AG04450 (cell line): Measurements from ENCODE around the gene NHLH1. TPM values are rescaled to one million over a fixed set of nuclear protein-coding genes. Genes with fewer than 3 reads are reported as not detected.

ENCODE experiments used
- CTCF ChIA-PET: fragments of 300-600, 350-600 bp; formaldehyde crosslinking; extraction: SDS; loops from one replicate; lab custom pipeline; 2022; ENCODE audit warnings: antibody characterized with exemption, inconsistent platforms; lab: Charles Lee
- POLR2A ChIA-PET: fragments of 350-600 bp; formaldehyde crosslinking; extraction: SDS; loops from one replicate; lab custom pipeline; 2021; ENCODE audit warnings: antibody characterized with exemption, inconsistent platforms; lab: Yijun Ruan, JAX
- DNase-seq: peaks from one replicate; pipeline ENCODE4 v3.0.0-alpha.2; 2011; ENCODE audit warnings: low read depth, low spot score
- H3K27ac ChIP-seq: one replicate; pipeline ENCODE4 v1.5.1; 2012; ENCODE audit warnings: low read depth, low read length, control low read depth
- H3K27me3 ChIP-seq: one replicate; pipeline ENCODE4 v1.6.0; 2012; ENCODE audit warnings: low read length; ENCODE audit not compliant: control insufficient read depth, insufficient read depth
- H3K4me3 ChIP-seq: 2 replicates; pipeline ENCODE4 v1.5.1; 2011; ENCODE audit warnings: mild to moderate bottlenecking, low read depth, low read length, control low read depth
- H3K9me3 ChIP-seq: 2 replicates; pipeline ENCODE4 v1.5.1; 2012; ENCODE audit warnings: low read length; ENCODE audit not compliant: control insufficient read depth, insufficient read depth
- polyA minus RNA-seq: library from RNA; depleted of rRNA, polyadenylated mRNA; stranded (reverse); fragments of >200 nt; gene quantifications from 2 replicates; pipeline ENCODE4 v1.2.3, GENCODE V29; 2011; rRNA and poly(A)+ RNA removed
- polyA plus RNA-seq: library from polyadenylated mRNA; depleted of rRNA; stranded (reverse); fragments of >200 nt; gene quantifications from 2 replicates; pipeline ENCODE4 v1.2.3, GENCODE V29; 2011; rRNA removed
- TF ChIP-seq, protein P1 (sequence below): IDR thresholded peaks from 2 replicates; pipeline ENCODE4 v1.5.1; 2011; ENCODE audit warnings: low read depth, low read length, control low read depth, inconsistent platforms

NHLH1 gene
- 0.19 and 0.35 TPM in 2 replicates for polyA plus RNA-seq
- 0.14 TPM in 1 of 2 replicates, not detected in the other for polyA minus RNA-seq

DNA sequence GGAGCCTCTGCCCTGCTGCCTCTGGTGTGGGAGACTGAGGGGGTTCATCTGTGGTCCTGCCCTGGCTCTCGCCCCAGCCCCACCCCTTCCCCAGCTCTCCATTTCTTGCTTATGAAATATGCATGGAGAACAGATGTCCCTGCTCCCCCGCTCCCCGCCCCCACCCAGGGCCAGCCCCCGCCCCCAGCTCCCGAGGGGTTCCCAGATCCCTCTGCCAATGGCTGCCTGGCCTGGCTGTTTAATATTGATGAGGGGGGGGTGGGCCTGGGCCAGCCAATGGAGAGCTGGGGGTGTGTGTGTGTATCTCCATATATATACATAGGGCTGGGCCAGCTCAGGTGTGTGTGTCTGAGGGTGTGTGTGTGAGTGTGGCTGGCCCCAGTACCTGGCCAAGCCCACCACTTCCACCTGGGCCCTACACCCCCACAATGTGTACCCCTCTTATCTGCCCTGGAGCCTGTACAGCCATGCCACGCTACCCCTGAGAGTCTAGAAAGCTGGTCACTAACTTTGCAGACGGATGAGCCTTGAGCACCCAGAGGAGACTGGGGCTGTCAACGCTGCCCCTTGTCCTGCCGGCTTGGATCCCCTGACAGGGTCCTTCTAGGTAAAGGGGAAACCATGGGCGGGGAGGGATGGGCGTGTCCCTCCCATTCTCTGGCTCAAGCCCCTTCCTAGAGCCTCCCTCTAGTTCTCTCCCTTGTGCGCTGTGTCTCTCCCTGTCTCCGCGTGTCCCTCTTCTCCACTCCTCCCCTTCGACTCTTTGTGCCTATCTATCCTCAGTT lies at the start of gene NHLH1:
TSS of gene NHLH1 (plus strand) at position 341 of the 785 bp plus-strand sequence. CDS start 3,661 bp downstream, outside the sequence.
- TF ChIP-seq, protein P1, sequence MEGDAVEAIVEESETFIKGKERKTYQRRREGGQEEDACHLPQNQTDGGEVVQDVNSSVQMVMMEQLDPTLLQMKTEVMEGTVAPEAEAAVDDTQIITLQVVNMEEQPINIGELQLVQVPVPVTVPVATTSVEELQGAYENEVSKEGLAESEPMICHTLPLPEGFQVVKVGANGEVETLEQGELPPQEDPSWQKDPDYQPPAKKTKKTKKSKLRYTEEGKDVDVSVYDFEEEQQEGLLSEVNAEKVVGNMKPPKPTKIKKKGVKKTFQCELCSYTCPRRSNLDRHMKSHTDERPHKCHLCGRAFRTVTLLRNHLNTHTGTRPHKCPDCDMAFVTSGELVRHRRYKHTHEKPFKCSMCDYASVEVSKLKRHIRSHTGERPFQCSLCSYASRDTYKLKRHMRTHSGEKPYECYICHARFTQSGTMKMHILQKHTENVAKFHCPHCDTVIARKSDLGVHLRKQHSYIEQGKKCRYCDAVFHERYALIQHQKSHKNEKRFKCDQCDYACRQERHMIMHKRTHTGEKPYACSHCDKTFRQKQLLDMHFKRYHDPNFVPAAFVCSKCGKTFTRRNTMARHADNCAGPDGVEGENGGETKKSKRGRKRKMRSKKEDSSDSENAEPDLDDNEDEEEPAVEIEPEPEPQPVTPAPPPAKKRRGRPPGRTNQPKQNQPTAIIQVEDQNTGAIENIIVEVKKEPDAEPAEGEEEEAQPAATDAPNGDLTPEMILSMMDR = no peak
- Histone ChIP-seq H3K4me3 (no peak within 1 kb of the TSS), H3K27me3 (peaks cover 11% of the 10 kb centered on the region), H3K9me3 (no peaks in the 10 kb centered on the region), H3K27ac (no peak within 1 kb of the TSS)
- ChIA-PET POLR2A (no interaction called here), CTCF (interaction anchor here (1.3 to 3.0 kb wide), 2 partner anchors 10 to 76 kb away, joined by 3 to 21 read pairs; no protein-coding TSS in a partner anchor)
- no peak for DNase-seq

GRCh38 chr1:160322831-160323230 lies 44.0 kb upstream of the NHLH1 start:
- POLR2A ChIA-PET = no interaction called here
- CTCF ChIA-PET = interaction anchor here (1.1 to 6.3 kb wide), 2 partner anchors 31 to 129 kb away, joined by 3 to 33 read pairs; no protein-coding TSS in a partner anchor
- TF ChIP-seq, protein P1 = no peak
- DNase-seq = no peak
- Histone ChIP-seq H3K9me3 (no peaks in the 10 kb centered on the region), H3K27me3 (no peaks in the 10 kb centered on the region), H3K27ac (no peak overlapping the region), H3K4me3 (no peak overlapping the region)

- Histone ChIP-seq H3K4me3 (no peak overlapping the region), H3K27ac (no peak overlapping the region), H3K27me3 (no peaks in the 10 kb centered on the region), H3K9me3 (no peaks in the 10 kb centered on the region)
- TF ChIP-seq, protein P1 = no peak
- CTCF ChIA-PET = interaction anchor here (1.1 to 6.3 kb wide), 3 partner anchors 34 to 132 kb away, joined by 3 to 33 read pairs (median 4); no protein-coding TSS in a partner anchor
- POLR2A ChIA-PET = no interaction called here
- no peak for DNase-seq
Observed at GRCh38 chr1:160325252-160325651, 41.6 kb upstream of the NHLH1 start.

- ChIA-PET CTCF (interaction anchor here (6.3 kb wide), 1 partner anchor 35 kb away, joined by 33 read pairs; no protein-coding TSS in a partner anchor), POLR2A (no interaction called here)
- no peaks in the 10 kb centered on the region for H3K27me3 ChIP-seq
- no peak for DNase-seq
- TF ChIP-seq, protein P1 = no peak
- H3K9me3 ChIP-seq = no peaks in the 10 kb centered on the region
- no peak overlapping the region for H3K4me3 ChIP-seq
- H3K27ac ChIP-seq = no peak overlapping the region
Observed at GRCh38 chr1:160326418-160326817, 40.5 kb upstream of the NHLH1 start.

DNA sequence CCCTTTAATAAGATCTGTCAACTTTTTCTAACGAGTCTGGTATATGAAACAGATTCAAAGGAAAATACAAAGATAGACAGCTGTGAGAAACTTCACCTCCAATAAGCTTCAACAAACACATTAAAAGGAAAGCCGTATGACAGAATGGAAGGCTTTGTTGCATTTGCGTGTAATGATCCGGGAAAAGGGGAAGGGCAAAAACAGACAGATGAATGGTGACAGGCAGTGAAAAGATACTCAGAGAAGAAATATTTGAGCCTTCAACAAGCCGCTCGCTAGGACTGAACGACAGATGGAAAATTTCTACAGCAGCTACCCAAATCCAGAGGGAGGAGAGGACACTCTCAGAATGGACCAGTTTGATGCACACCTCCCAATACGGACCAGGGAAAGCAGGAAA lies 38.7 kb upstream of the NHLH1 start:
- ChIA-PET CTCF (interaction anchor here (1.3 to 3.3 kb wide), 3 partner anchors 11 to 135 kb away, joined by 3 to 20 read pairs (median 6); no protein-coding TSS in a partner anchor), POLR2A (no interaction called here)
- Histone ChIP-seq H3K27ac (no peak overlapping the region), H3K27me3 (no peaks in the 10 kb centered on the region), H3K9me3 (no peaks in the 10 kb centered on the region), H3K4me3 (no peak overlapping the region)
- no peak for DNase-seq
- TF ChIP-seq, protein P1 = no peak
